Fibroblast of the aortic adventitia (primary cell): ENCODE measurements around the gene LCN9. TPM values are rescaled to one million over a fixed set of nuclear protein-coding genes. Genes with fewer than 3 reads are reported as not detected.

Experiments
- DNase-seq: peaks from one replicate; pipeline ENCODE4 v3.0.0-alpha.2; 2010; ENCODE audit warnings: low read depth
- H3K4me3 ChIP-seq: 2 replicates; pipeline ENCODE4 v1.5.1; 2011; ENCODE audit warnings: low read depth, mild to moderate bottlenecking, control low read depth, low read length, moderate library complexity
- CTCF ChIP-seq: IDR thresholded peaks from 2 replicates; pipeline ENCODE4 v1.5.1; 2011; ENCODE audit warnings: mild to moderate bottlenecking, low read length, control low read depth, inconsistent platforms; ENCODE audit not compliant: insufficient read depth
- total RNA-seq: library from RNA; depleted of rRNA; stranded (reverse); fragments of >200 nt; gene quantifications from 2 replicates; pipeline ENCODE4 v1.2.3, GENCODE V29; 2012; ENCODE audit warnings: low replicate concordance

The LCN9 gene
- total RNA-seq, 1 donor = not detected

- no peak overlapping the region for H3K4me3 ChIP-seq
- DNase-seq = no peak
- no peak for TF ChIP-seq CTCF
Measured at GRCh38 chr9:135681161-135681560, 18.1 kb downstream of the LCN9 start.

GRCh38 chr9:135683401-135684034 lies 20.4 kb downstream of the LCN9 start:
- H3K4me3 ChIP-seq = no peak overlapping the region
- TF ChIP-seq CTCF = no peak
- no peak for DNase-seq

- no peak for DNase-seq
- no peak for TF ChIP-seq CTCF
Measured at GRCh38 chr9:135684691-135685090, 21.6 kb downstream of the LCN9 start.

GRCh38 chr9:135687216-135687615 lies 24.1 kb downstream of the LCN9 start:
- no peak for DNase-seq
- TF ChIP-seq CTCF = no peak
- no peak overlapping the region for H3K4me3 ChIP-seq

More at GRCh38 chr9:135684691-135685090, 21.6 kb downstream of the LCN9 start:
- H3K4me3 ChIP-seq = no peak overlapping the region

- TF ChIP-seq CTCF = no peak
- DNase-seq = no peak
- H3K4me3 ChIP-seq = no peak overlapping the region
Measured at GRCh38 chr9:135689011-135689410, 25.9 kb downstream of the LCN9 start.

- TF ChIP-seq CTCF = no peak
- no peak overlapping the region for H3K4me3 ChIP-seq
- no peak for DNase-seq
Measured at GRCh38 chr9:135690836-135691570, 27.9 kb downstream of the LCN9 start.
